Loucy (cell line): ENCODE data around the gene PAGR1.
"Not testable (repeated sequence)": the region's sequence is repeated elsewhere in the genome, so short reads cannot be mapped to it uniquely, and the experiment has no call there.

Experiments used
- EZH2phosphoT487 ChIP-seq: fragments of 200-600 bp; IDR thresholded peaks from 2 replicates; pipeline ENCODE4 v1.6.1; 2018; ENCODE audit warnings: antibody characterized with exemption, mild to moderate bottlenecking, moderate library complexity, borderline replicate concordance
- TF ChIP-seq, protein P1 (sequence below): fragments of 200-600 bp; sonication (generic); conservative IDR thresholded peaks from 2 replicates; pipeline ENCODE4 v1.5.1; 2014; ENCODE audit warnings: mild to moderate bottlenecking, antibody characterized with exemption, low read length

DNA sequence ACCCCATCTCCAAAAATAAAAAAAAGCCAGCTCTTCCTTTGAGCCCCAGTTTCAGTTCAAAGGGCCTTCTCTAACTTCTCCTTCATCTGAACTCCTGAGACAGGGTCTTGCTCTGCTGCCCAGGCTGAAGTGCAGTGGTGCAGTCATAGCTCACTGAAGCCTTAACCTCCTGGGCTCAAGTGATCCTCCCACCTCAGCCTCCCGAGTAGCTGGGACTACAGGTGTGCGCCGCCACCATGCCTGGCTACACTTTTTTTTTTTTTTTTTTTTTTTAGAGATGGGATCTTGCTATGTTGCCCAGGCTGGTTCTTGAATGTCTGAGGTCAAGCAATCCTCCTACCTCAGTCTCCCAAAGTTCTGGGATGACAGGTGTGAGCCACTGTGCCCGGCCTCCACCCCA lies 17.3 kb downstream of the PAGR1 start:
- TF ChIP-seq, protein P1, sequence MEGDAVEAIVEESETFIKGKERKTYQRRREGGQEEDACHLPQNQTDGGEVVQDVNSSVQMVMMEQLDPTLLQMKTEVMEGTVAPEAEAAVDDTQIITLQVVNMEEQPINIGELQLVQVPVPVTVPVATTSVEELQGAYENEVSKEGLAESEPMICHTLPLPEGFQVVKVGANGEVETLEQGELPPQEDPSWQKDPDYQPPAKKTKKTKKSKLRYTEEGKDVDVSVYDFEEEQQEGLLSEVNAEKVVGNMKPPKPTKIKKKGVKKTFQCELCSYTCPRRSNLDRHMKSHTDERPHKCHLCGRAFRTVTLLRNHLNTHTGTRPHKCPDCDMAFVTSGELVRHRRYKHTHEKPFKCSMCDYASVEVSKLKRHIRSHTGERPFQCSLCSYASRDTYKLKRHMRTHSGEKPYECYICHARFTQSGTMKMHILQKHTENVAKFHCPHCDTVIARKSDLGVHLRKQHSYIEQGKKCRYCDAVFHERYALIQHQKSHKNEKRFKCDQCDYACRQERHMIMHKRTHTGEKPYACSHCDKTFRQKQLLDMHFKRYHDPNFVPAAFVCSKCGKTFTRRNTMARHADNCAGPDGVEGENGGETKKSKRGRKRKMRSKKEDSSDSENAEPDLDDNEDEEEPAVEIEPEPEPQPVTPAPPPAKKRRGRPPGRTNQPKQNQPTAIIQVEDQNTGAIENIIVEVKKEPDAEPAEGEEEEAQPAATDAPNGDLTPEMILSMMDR = not testable (repeated sequence)
- TF ChIP-seq EZH2phosphoT487 = not testable (repeated sequence)
